GM15510 (cell line): ENCODE results near the gene SYT14.

Experiments
- POLR2A ChIP-seq: IDR thresholded peaks from 3 replicates; pipeline ENCODE4 v1.6.1; 2011; ENCODE audit warnings: borderline replicate concordance; ENCODE audit not compliant: insufficient read length; ENCODE audit errors: extremely low read depth

The SYT14 gene

DNA sequence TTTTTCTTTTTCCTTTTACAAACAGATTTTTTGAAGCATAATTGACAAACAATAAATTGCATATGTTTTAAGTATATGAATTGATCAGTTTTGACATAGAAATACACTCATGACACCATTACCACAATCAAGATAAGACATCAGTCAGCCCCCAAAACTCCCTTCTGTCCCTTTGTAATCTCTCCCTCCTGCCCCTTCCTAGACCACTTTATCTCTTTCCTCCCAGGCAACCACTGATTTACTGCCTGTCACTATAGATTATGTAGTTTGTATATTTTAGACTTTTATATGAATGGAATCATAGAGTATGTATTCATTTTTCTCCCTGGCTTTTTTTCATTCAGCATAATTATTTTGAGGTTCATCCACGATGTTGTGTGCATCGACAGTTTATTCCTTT, 6.9 kb upstream of the SYT14 start:
- TF ChIP-seq POLR2A = no peak

DNA sequence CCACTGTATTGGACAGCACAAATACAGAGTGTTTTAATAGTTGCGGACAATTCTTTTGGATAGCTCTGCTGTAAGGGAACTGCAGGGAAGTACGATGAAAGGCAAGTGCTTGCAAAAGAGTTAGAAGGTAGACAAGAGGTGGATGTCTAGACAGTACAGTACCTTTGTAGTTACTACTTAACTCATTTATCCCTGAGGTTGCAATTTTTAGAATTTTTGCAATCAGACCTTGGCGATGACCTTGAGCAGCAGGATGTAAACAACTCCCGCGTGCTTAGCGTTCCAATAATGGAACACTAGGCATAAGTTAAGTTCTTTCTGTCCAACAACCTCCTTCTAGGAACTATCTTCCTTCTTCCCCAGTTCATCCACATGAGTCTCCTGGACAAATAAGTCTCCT, 1.9 kb upstream of the SYT14 start:
- no peak for TF ChIP-seq POLR2A

DNA sequence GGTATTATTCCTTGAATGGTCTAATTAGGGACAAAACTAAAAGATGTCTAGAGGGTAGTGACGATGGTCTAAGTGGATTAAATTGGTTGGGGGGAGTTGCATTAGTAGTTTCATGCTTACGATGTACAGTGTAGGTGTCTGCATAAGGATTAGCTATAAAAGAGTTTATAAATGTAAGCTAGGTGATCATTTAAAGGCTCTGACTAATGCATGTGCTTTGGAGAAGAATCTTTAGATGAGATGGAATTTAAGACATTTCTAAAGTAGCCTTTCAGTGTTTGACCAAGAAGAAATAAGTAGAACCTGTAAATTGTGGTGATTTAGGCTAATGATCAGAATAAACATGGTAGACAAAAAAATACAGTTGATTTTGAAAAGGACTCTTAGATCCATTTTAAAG, 7.4 kb downstream of the SYT14 start:
- TF ChIP-seq POLR2A = no peak

DNA sequence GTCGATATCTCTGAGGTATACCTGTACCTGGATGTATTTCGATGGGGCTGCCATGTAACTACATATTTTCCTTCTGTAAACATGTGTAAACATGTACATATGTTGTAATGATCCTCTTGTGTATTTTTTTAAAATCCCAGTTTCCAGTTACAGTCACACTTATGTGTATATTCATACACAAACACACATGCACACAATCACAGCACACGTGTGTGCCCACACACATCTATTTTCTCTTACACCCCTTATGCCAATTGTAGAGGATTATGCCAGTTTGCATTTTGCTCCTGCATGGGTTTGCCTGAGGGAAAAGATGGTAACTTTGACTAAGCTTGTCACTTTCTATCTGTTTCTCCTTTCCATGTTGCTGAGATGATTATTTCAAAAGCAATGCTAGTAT, 10.1 kb downstream of the SYT14 start:
- no peak for TF ChIP-seq POLR2A

DNA sequence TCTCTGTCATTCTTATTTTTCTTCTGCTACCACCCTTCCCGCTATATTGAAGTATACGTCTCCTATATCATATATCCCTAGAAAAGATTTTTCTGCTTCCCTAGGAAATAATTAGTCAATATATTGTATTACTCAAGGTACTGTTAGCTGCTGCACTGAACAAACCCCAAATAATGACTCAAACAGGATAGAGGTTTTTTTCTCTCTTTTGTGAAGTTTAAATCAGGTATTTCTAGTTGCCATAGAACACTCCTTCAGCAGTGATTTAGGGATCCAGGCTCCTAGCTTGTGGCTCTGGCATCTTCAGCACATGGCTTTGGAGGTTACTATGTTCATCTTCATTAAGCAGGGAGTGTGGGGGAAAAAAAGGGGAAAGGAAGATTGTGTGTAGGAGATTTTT, 18.1 kb downstream of the SYT14 start:
- no peak for TF ChIP-seq POLR2A

DNA sequence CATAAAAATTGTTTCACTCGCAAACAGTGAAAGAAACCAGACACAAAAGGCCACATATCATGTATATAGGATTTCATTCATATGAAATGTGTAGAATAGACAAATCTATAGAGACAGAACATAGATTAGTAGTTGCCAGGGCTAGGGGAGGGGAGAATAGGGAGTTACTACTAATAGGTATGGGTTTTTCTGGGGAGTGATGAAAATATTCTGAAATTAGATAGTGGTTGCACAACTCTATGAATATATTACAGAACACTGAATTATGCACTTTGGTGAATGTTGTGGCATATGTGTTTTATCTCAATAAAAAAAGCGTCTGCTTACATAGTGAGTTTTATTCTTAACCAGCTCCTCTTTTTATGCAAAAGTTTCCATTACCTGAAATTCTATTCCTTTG, 21.6 kb downstream of the SYT14 start:
- no peak for TF ChIP-seq POLR2A

DNA sequence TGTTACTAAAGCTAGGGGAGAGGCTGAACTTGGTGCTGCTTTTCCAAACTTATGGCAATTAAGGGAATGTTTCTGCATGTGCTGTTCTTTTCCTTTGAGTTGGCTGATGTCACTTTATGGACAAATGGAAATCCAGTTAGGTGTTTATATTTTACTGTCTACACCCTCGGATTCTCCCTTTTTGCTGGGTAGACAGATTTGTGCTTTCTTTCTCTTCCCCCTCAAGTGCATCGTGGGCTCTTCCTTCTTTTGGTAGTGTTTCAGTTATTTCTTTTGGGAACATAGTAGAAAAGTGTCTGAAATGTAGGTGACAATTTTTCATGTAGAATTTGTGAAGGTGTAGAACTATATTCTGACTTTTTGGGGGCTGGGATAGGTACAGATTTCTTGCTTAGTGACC, 22.9 kb downstream of the SYT14 start:
- no peak for TF ChIP-seq POLR2A

DNA sequence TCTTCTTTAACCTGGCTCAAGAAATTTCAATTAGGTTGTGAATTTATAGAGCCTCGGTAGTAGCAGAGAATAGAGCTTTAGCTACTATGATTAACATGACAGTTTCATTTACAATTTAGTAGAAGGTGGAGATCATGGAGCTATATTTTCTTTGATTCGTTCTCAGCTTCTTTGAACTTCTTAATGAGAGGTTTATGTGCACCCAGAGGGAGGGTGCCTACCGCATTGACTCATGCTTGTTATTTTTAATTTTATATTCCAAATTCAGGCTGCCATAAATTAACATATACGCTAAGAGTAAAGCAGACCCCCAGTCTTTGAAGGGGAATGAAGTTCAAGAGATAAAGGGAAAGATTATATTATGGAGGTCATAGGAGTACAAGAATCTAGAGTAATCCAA, 24.4 kb downstream of the SYT14 start:
- no peak for TF ChIP-seq POLR2A

DNA sequence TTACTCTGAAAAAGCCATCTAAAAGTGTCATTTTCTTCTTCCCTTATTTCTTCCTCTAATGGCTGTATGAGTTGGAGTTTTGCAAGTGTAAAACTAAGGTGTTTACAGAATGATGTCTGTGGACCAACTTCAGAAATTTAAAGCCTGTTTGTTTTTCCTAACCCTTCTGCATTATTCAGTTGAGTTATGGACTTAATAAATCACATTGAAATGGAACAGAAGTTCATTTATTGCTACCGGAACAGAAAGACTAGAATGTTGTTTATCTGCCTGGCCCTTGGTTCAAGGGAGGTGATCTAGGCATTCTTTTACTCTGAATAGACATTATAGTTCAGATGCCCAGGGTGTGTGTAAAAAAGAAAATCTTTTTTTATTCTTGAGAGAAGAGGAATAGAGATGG, 24.8 kb downstream of the SYT14 start:
- TF ChIP-seq POLR2A = no peak

DNA sequence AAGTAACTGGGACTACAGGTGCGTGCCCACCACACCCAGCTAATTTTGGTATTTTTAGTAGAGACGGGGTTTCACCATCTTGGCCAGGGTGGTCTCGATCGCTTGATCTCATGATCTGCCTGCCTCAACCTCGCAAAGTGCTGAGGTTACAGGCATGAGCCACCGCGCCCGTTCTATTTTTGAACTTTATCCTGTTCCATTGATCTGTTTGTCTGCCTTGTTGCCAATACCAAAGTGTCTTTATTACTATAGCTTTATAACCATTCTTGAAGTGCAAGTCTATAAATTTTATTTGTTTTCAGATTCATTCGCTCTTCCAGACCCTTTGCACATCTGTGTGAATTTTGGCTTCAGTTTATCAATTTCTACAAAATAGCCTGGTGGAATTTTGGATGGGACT, 28.0 kb downstream of the SYT14 start:
- no peak for TF ChIP-seq POLR2A

DNA sequence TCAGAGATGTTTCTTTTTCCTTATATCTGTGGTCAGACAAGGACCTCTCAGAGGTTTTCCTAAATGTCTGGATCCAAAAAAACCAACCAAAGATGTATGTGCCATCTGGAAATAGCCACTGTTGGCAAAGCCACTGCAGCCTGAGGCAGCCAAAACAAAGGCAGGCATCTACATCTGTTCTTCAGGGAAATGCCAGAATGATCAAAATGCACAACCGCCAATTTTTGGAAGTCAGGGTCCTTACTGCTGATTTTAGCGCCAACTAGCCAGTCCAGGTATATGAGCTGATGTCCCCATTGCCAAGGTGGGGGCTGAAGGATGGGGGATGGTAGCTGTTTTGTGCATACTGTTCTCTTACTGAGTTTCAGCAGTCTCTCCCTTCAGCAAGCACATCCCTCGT, 45.9 kb downstream of the SYT14 start:
- no peak for TF ChIP-seq POLR2A

DNA sequence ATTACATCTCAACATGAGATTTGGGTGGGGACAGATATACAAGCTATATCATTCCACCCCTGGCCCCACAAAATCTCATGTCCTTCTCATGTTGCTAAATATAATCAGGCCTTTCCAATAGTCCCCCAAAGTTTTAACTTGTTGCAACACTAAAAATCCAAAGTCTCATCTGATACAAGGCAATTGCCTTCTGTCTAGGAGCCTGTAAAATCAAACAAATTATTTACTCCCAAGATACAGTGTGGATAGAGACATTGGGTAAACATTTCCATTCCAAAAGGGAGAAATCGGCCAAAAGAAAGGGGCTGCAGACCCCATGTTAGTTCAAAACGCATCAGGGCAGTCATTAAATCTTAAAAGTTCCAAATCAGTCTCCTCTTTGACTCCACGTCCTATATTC, 47.0 kb downstream of the SYT14 start:
- no peak for TF ChIP-seq POLR2A

DNA sequence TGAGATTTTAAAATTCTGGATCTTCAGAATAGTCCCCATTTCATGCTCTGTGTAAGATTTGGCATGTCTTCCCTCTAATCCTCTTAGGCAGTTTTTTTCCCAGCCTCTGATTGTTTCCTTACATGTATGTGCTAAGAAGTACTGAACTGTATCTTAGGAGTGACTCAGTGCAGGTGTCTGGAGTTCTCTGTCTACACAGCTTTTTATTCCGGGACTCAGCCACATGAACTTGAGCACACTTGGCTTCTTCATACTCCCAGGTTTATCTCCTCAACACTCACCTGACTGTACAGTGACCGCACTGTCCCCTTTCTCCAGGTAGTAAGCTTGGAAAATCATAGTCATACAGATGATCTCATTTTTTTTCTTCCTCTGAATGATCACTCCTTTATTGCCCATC, 50.7 kb downstream of the SYT14 start:
- no peak for TF ChIP-seq POLR2A

DNA sequence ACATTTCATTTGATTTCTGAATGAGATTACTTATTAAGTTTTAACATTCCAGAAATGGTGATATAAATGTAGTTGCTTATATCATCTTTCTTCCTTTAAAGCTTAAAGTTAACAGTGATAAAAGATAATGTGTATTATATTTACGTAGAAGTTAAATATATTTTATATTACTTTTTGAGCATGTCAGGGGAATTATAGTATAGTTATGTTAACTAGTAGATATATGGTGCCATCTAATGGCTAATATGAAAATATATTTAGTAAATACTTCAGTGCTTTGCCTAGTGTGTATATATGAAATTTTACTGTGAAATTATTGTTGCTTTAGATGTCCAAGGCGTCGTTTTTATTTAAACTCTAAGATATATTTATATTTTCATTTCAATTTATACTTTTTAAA, 51.5 kb downstream of the SYT14 start:
- TF ChIP-seq POLR2A = no peak

DNA sequence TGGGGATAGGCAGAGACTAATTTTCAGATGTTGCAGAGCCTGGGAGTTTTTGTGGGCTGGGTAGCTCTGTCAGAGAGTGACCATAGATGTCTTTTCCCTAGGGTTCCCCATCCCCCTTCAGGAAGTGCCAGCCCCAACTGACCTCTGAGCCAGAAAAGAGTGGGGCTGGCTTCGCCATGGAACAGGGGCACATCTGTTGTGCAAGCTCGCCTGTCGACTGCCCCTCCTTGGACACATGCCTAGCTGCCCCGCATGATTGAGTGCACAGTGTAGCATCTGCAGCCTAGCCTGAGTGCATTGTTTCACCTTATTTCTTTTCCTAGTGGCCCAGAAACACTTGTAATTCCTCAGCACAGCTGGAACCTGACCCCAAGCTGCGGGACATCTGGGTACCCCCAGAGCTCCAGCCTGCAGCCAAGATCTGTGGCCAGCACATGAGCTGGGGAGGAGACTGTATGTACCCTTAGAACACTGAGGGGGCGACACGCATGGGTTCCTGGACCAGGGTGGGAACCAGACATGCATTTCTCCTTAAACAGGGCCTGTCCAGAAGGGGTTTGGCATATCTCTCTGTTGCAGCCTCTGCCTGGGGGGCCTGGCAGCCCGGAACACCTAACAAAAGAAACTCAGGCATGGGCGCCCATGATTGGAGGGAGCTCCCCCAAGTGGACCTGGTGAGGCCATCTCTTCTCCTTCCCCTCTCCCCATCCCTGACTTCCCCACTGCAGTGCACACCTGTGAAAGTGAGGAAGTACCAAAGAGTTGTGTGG, 55.2 kb downstream of the SYT14 start:
- TF ChIP-seq POLR2A = no peak

DNA sequence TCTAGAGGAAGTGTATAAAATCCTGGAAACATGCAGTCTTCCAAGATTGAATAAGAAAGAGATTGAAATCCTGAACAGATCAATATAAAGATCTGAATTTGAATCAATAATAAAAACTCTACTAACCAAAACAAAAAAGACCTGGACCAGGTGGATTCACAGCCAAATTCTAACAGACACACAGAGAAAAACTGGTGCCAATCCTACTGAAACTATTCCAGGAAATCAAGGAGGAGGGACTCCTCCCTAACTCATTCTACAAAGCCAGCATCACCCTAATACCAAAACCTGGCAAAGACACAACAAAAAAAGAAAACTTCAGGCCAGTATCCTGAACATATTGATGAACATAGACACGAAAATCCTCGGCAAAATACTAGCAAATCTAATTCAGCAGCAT, 58.3 kb downstream of the SYT14 start:
- no peak for TF ChIP-seq POLR2A

DNA sequence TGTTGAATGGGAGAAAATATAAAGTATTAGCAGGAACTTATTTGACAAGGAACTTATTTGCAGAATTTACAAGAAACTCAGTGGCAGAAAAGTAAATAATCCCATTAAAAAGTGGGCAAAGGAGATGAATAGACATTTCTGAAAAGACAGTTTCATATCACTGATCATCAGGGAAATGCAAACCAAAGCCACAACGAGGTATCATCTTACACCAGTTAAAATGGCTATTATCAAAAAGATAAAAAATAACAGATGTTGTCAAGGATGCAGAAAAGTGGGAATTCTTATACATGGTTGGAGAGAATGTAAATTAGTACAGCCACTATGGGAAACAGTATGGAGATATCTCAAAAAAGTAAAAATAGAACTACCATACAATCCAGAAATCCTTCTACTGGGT, 61.0 kb downstream of the SYT14 start:
- TF ChIP-seq POLR2A = no peak
